Measurements from ENCODE around the gene KIF5C. TPM values are rescaled to one million over a fixed set of nuclear protein-coding genes. Genes with fewer than 3 reads are reported as not detected.
"Not testable (repeated sequence)": the region's sequence is repeated elsewhere in the genome, so short reads cannot be mapped to it uniquely, and the experiment has no call there.

KIF5C gene
- total RNA-seq, 1 donor from 2014 or later: 63.3 TPM

- Mint-ChIP-seq H3K4me3 (no peak overlapping the region), H3K27ac (ENCODE audit: unreplicated experiment) (no peak overlapping the region), H3K9me3 (peaks cover 14% of the 10 kb centered on the region), H3K4me1 (no peaks in the 10 kb centered on the region), H3K27me3 (ENCODE audit: low read depth) (no peaks in the 10 kb centered on the region), H3K36me3 (ENCODE audit: low read depth) (peaks cover 2% of the 10 kb centered on the region)
- TF ChIP-seq CTCF (conservative IDR thresholded peaks at IDR 0.05): no peak
- DNase-seq (ENCODE audit: low read depth, low spot score): no peak
These were observed 33.0 kb upstream of the KIF5C start for GRCh38 chr2:148842050-148842449.

- Mint-ChIP-seq H3K4me3 (no peak overlapping the region), H3K36me3 (ENCODE audit: low read depth) (peaks cover 8% of the 10 kb centered on the region), H3K4me1 (no peaks in the 10 kb centered on the region), H3K27me3 (ENCODE audit: low read depth) (peaks cover 9% of the 10 kb centered on the region), H3K9me3 (peaks cover 14% of the 10 kb centered on the region), H3K27ac (ENCODE audit: unreplicated experiment) (no peak overlapping the region)
- TF ChIP-seq CTCF (conservative IDR thresholded peaks at IDR 0.05): no peak
- DNase-seq (ENCODE audit: low read depth, low spot score): no peak
These were observed 26.9 kb upstream of the KIF5C start for GRCh38 chr2:148848146-148848545.

- H3K27me3 Mint-ChIP-seq (ENCODE audit: low read depth): peaks cover 26% of the 10 kb centered on the region
- H3K27ac Mint-ChIP-seq (ENCODE audit: unreplicated experiment): no peak overlapping the region
- H3K36me3 Mint-ChIP-seq (ENCODE audit: low read depth): peaks cover under 1% of the 10 kb centered on the region
- no peak overlapping the region for H3K4me3 Mint-ChIP-seq
- H3K9me3 Mint-ChIP-seq: no peaks in the 10 kb centered on the region
- DNase-seq (ENCODE audit: low read depth, low spot score): no peak
- no peak for TF ChIP-seq CTCF (conservative IDR thresholded peaks at IDR 0.05)
- no peaks in the 10 kb centered on the region for H3K4me1 Mint-ChIP-seq
These were observed 21.6 kb upstream of the KIF5C start for GRCh38 chr2:148853458-148853857.

- peaks cover 38% of the 10 kb centered on the region for H3K27me3 Mint-ChIP-seq (ENCODE audit: low read depth)
- TF ChIP-seq CTCF (conservative IDR thresholded peaks at IDR 0.05): no peak
- no peaks in the 10 kb centered on the region for H3K9me3 Mint-ChIP-seq
- no peaks in the 10 kb centered on the region for H3K36me3 Mint-ChIP-seq (ENCODE audit: low read depth)
- H3K4me1 Mint-ChIP-seq: peaks cover 7% of the 10 kb centered on the region
- no peak for DNase-seq (ENCODE audit: low read depth, low spot score)
- no peak overlapping the region for H3K4me3 Mint-ChIP-seq
- H3K27ac Mint-ChIP-seq (ENCODE audit: unreplicated experiment): no peak overlapping the region
These were observed 15.0 kb upstream of the KIF5C start for GRCh38 chr2:148860037-148860436.

GRCh38 chr2:148861367-148861766, 13.7 kb upstream of the KIF5C start:
- Mint-ChIP-seq H3K9me3 (no peaks in the 10 kb centered on the region), H3K27ac (ENCODE audit: unreplicated experiment) (no peak overlapping the region), H3K4me1 (peaks cover 12% of the 10 kb centered on the region), H3K4me3 (no peak overlapping the region), H3K27me3 (ENCODE audit: low read depth) (peaks cover 45% of the 10 kb centered on the region), H3K36me3 (ENCODE audit: low read depth) (no peaks in the 10 kb centered on the region)
- no peak for DNase-seq (ENCODE audit: low read depth, low spot score)
- TF ChIP-seq CTCF (conservative IDR thresholded peaks at IDR 0.05): no peak

GRCh38 chr2:148862478-148862877, 12.5 kb upstream of the KIF5C start:
- not testable (repeated sequence) for H3K36me3 Mint-ChIP-seq (ENCODE audit: low read depth); H3K9me3 Mint-ChIP-seq; DNase-seq (ENCODE audit: low read depth, low spot score); H3K27ac Mint-ChIP-seq (ENCODE audit: unreplicated experiment); H3K4me3 Mint-ChIP-seq
- Mint-ChIP-seq H3K4me1 (peaks cover 12% of the 10 kb centered on the region), H3K27me3 (ENCODE audit: low read depth) (peaks cover 46% of the 10 kb centered on the region)

All from neural crest cell (in vitro differentiated cells).